NCI-H2081 treated with DMSO at 0.1 percent for 48 hours (cell line): ENCODE results near the gene GATA1.

Experiments
- DNase-seq: peaks from one replicate; lab custom pipeline; 2025; lab: John Stamatoyannopoulos, UW

The GATA1 gene

DNA sequence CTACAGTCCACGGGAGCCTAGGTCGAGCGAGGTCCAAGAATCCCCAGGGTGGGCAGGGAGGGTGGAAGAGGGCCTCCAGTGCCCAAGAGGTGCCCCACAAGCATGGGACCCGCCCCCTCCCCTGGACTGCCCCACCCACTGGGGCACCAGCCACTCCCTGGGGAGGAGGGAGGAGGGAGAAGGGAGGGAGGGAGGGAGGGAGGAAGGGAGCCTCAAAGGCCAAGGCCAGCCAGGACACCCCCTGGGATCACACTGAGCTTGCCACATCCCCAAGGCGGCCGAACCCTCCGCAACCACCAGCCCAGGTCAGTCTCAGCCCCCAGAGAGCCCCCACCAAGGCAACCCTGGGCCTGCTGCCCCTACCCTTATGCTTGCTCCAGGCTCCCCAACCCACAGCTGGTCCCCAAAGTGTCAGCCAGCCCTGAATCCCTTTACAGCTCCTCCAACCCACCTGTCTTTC is at the start of gene GATA1:
Gene GATA1 (plus strand): TSS at position 250 of the 460 bp plus-strand sequence. CDS start 4,520 bp downstream, outside the sequence.
- no peak for DNase-seq

DNA sequence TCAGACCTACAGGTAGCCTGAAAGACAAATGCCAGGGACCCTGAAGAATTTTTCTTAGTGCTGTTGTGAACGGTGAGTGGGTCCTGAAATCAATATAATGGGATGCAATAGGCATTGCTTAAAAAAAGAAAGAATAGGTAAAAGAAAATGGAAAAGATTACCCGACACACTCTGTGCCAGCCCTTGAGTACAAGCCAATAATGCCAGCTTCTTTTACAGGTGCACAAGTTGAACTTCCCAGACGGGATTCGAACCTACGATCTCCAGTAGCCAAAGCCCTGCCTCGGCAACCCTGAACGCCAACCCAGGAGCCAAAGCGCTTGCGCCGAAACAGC is 49.5 kb upstream of the GATA1 start:
- DNase-seq = no peak

DNA sequence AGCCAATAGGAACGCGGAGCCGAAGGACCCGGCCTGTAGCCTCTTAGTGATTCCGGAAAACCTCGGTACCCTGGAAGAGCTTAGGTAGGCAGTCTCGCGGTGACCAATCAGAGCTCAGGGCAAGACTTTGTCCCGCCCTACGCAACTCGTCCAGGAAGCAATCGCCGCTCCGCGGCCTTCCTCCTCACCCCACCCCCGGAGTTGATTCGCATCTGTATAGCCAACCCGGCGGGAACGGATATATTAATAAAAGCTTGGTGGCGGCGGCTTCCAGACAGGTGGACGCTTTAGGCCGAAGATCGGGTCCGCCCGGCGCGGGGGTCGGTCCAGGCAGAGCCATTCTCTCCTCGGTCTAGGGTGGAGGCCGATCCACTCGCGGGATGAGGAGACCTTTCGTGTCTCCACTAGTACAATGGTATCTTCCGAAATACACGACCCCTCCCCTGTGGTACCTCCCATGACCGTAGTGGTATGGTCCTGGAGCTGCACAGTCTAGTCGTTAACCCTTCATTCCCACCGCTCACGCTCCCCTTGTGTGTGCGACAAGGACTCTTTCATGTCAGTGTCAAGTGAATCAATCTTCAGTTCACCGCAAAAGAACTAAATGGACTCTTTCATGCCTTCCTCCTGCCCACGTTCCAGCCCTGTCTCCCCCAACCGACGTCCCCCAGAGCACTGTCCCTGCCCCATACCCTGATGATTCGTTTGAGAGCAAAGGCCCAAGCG is 49.0 kb upstream of the GATA1 start:
- DNase-seq = peak; percentile 81

DNA sequence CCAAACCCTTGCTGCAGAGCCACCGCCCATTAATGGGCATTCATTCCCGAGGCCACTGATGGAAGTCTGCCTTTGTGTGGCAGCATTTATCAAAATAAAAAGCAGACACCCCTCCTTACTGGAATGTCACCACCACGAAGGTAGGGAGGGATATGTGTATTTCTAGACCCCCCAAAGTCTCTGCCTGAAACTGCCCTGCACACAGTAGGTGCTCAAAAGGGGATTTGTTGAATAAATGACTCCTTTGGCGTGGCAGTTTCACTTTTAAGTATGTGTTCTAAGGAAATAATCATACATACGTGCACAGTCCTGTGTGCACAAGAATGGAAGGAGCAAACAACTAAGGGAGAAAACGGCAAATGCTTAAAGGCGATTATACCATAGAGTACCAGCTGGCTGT is 48.5 kb upstream of the GATA1 start:
- DNase-seq = no peak

DNA sequence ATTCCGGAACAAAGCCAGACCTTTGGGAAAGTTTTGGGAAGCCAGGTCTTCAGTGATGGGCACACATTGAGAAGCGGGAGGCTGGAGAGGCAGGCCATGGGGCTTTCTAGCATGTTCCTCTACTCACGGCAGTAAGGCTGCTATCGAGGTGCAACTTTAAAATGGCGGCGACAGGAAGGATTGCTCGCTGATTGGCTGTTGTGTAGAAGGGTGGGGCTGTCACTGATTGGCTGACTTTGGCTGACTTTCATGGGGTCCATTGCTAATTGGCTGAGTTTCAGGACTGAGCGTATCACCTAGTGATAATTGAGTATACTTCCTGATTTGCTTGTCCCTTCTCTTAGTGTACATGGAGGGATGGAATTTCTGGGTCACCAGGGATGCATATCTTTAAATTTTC is 44.6 kb upstream of the GATA1 start:
- DNase-seq = no peak

DNA sequence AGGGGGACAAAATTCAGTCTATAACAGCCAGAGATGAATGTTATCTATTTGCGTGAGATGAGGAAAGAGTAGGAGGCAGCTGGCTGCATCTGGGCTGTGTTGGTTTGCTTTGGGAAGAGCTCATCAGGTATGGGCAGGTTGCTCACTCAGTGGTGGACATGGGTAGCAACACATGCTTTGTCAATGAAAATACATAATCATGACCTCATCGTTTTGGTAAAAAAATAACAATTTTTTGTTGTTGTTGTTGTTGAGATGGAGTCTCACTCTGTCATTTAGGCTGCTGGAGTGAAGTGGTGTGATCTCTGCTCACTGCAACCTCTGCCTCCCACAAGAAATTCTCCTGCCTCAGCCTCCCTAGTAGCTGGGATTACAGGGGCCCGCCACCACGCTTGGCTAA is 41.2 kb upstream of the GATA1 start:
- no peak for DNase-seq

DNA sequence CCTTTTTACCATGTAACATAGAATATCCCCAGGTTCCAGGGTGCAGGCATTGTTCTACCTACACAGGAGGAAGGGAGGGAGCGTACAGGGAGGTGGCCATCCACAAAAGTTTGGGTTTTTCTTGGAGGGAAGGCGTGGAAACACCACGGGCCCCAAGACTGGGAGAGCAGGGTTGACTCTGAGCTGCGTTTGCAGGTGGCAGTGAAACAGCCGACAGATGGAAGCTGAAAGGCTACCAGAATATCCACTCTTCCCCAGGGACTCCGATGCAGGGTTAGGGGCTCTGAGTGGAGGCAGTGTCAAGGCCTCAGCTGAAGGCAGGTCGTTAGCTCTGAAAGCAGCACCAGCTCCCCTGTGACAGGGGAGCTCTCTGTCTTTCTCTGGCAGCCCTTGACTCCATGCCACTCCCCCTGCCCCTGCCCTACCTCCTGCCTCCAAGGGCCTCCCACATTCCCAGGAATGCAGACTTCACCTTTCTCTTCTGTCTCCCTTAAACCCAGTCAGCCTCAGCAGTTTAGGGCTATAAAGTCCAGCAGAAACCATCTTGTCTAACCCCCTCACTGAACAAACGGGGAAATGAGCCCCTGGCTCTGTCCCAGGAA is 38.9 kb upstream of the GATA1 start:
- DNase-seq = no peak

DNA sequence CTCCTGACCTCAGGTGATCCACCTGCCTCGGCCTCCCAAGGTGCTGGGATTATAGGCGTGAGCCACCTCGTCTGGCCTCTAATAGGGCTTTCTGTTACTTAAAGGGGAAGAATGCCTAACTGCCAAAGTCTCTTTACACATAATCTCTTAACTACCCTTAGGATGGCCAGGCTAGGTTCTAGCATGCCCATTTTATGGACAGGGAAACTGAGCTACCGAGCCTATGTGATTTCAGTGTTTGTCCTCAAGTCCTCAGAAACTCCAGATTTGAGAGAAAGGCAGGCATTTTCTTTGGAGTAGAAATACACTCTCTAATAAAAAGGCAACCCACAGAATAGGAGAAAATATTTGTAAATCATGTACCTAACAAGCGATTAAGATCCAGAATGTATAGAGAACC is 37.2 kb upstream of the GATA1 start:
- DNase-seq = no peak

DNA sequence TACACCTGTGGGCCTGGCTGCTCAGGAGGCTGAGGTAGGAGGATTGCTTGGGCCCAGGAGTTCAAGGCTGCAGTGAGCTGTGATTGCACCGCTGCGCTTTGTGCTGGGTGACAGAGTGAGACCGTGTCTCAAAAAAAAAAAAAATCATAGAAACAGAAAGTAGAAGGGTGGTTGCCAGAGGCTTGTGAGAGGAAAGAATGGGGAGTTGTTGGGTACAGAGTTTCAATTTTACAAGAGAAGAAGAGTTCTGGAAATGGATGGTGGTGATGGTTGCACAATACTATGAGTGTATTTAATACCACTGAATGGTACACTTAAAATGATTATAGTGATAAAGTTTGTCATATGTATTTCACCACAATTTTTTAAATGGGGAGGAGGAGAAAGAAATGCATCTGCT is 35.0 kb upstream of the GATA1 start:
- DNase-seq = no peak

DNA sequence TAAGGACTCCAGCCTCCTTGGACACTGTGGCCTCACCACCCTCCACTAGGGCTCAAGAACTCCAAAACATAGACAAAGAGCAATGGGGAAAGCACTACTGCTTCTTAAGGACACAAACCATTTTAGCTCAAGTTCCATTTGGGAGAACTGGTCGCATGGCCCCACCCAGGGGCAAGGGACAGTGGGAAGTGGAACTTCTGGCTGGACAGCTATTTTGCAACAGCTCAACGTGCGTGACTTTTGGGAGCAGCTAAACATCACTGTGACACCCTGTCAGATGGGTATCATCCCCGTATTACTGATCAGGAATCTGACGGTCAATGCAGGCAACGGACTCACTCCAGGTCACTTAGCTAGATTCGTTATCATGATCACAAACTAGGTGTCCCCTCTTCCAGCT is 33.9 kb upstream of the GATA1 start:
- DNase-seq = no peak

DNA sequence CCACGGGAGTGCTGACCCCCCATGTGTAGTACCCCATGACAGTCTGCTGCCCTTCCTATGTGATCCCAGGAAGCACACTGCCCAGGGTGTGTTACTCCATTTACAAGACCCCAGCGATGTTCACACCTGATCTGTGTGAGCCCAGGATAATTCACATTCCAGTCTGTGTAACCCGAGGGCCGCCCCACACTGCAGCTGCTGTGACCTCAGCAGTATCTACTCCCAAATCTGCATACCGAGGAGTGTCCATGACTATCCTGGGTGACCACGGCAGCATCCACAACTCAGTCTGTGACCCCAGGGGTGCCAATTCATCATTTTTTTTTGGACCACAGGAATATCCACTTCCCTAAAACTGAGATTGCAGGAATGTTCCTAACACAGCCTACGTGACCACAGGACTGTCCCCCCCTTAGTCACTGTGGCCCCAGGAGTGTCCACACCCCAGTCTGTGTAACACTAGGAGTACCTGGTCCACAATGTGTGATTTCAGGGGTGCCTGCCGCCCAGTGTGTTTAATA is 32.6 kb upstream of the GATA1 start:
- DNase-seq = no peak

DNA sequence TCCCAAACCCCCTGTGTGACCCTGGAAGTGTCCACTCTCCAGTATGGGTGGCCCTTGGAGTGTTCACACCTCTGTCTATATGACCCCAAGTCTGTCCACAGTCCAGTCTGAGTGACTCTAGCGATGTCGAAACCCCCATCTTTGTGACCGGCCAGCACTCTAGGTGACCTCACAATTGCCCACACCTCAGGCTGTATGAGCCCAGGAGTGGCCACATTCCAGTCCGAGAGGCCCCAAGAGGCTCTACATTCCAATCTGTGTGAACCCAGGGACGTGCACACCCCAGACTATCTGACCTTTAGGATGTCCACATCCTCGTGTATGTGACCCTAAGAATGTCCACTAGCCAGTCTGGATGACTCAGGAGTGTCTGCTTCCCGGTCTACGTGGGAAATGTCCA is 32.2 kb upstream of the GATA1 start:
- no peak for DNase-seq

DNA sequence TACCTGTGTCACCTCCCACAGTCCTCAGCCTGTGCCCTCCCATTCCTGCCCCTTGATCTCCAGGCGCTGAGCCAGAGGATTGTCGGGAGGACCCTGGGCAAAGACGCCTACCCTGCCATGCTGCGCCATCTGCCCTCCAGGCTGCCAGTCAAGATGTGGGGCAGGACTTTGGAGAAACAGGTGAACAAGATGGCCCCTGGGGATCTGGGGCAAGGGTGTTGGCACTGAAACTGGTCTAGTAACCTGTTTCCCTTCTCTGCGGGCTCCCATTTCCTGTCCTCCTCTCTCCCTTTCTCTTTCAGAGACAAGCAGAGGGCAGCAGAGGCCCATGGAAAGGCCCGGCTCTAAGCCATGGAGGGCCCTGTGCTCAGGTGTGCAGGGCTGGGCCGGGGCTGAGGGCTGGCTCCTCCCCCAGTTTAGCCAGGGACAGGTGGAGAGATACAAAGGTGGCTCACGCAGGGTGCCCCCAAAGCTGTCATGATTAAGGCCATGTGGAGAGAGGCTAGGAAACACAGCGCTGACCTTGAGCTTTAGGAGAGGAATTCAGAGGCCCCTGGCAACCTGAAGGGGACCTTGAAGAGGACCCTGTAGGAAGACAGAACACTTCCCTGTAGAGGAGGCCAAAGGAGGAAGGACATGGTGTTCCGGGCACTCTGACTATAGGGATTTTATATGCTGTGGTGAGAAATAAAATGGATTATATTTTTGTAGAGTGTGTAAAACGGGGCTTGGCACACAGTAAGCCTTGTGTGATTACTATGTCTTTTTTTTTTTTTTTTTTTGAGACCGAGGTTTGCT is 24.5 kb upstream of the GATA1 start, which contains the start of gene GLOD5:
Gene GLOD5 (plus strand): TSS at position 74 of the 798 bp plus-strand sequence. CDS start 44 bp downstream, at position 118.
- peak; percentile 4 for DNase-seq

DNA sequence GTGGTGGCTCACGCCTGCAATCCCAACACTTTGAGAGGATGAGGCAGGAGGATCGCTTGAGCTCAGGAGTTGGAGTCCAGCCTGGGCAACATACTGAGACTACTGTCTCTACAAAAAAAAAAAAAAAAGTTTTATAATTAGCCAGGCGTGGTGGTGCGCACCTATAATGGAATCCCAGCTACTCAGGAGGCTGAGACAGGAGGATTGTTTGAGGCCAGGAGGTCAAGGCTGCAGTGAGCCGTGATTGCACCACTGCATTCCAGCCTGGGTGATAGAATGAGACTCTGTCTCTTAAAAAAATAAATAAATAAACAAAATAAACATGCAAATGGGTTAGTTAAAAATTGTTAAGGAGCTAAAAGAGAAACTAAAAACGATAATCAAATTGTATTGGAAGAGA is 17.2 kb upstream of the GATA1 start:
- DNase-seq = no peak

DNA sequence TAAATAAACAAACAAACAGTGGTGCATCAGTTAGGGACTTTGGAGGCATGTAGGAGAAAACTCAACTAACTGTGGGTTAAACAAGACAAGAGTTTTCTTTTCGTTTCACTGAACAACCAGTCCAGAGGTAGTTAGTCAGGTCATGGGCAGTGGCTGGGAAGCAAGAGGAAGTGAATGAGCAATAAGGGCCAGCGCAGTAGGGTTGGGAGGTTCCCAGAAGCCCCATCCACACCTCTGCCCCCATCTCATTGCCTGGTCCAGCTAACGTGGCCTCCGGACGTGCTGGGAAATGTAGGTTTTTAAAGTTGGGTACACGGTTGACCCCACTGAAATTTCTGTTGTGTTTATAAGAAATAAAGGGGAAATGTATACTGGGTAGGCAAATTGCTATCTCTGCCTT is 16.1 kb upstream of the GATA1 start:
- DNase-seq = no peak

DNA sequence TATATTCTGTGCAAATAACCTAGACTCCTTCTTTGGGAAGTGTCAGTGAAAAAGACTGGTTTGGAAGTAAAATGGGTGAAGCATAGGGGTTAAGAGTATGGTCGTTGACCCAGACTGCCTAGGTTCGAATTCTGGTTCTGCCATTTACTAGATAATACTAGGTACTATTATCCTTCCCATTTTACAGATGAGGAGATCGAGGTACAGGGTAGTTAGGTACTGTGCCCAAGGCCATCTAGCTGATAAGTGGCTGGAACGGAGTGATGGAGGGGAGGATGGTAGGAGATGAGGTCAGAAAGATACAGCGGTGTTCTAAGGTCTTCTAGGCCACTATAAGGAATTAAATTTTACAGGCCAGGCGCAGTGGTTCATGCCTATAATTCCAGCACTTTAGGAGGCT is 13.8 kb upstream of the GATA1 start:
- no peak for DNase-seq

DNA sequence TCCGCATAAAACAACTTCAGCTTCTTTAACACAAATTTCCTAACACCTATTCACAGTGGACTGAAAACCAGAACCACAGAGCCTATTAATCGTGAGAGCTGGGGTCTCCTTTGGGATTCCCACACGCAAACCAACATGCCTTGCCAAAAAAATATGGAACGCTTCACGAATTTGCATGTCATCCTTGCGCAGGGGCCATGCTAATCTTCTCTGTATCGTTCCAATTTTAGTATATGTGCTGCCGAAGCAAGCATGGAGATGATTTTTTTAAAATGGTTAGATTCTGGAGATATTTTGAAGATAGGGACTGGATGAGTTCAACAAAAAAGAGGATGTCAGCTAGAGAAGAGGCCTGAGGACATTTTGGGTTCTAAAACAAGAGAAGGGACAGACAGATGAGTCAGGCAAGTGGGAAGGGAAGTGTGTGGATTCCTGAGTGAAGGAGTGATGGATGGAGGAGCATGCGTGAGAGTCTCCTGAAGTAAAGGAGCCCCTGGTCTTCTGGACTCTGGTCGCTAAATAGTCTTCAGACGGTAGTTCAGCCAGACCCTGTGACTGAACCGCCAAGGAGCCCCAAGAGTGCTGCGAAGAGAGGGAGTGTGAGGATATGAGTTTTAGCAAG is 9.5 kb upstream of the GATA1 start:
- no peak for DNase-seq

DNA sequence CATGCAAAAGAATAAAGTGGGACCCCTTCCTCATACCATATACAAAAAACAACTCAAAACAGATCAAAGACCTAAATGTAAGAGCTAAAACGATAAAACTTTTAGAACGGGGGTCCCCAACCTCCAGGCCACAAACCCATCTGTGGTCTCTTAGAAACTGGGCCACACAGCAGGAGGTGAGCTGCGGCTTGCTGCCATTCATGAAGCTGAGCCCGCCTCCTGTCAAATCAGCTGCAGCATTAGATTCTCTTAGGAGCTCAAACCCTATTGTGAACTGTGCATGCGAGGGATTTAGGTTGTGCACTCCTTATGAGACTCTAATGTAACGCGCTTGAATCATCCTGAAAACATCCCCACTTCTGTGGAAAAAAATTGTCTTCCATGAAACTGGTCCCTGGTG is 7.0 kb upstream of the GATA1 start:
- DNase-seq = no peak

DNA sequence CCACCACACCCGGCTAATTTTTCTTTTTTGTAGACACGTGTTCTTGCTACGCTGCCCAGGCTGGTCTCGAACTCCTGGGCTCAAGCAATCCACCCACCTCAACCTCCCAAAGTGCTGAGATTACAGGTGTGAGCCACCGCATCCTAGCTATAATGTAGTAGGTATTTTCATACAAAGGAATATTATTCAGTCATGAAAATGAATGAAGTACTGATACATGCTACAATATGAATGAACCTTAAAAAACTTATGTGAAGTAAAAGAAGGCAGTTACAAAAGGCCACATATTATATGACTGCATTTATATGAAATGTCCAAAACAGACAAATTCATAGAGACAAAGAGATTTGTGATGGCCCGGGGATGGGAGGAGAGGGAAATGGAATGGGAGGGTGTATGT is 4.7 kb upstream of the GATA1 start:
- DNase-seq = no peak

DNA sequence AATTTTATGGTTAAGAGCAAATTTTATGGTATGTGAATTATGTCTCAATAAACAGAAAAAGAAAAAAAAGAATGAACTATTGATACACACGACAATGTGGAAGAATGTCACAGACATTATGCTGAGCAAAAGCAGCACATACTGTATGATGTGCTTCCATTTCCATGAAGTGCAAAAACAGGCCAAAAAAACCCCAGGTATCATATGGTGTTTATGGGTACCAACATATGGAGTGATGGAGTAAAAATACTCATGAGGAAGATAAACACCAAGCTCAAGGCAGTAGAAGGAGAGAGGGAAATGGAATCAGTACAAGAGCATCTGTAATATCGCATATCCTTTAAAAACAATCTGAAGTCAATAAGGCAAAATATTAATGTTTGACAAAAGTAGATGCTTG is 4.2 kb upstream of the GATA1 start:
- DNase-seq = no peak

DNA sequence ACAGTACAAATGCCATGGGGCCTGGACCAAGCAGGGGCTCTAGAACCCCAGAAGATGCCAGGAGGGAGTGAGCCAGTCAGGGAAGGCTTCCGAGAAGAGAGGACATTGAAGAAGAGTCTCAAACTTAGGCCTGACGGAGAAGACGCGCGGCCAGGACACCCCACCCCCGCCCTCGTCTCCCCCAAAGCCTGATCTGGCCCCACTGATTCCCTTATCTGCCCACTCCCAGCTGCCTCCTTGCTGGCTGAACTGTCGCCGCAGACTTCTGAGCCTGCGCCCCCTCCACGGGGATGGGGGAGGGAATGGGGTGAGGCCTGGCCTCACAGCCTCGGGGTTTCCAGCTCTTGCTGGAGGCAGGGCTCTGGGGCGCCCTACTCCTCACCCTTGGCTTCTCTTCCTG is 3.6 kb upstream of the GATA1 start:
- no peak for DNase-seq

DNA sequence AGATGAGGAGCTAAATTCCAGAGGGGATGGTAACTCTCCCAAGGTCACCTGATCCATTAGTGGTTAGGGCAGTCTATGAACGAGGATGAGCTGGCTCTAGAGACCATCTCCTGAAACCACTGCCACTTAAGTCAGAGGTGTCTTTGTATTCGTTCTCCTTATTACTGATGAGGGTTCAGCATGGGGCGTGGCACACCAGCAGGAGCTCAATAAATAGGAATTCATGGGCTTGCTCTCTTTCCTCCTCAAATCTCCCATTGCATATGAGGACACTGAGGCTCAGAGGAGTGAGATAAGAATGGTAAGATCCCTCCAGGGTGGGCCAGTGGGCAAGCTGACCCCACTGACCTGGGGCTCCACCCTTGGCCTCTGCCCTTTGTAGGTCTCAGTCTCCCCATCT is 1.7 kb upstream of the GATA1 start:
- no peak for DNase-seq

DNA sequence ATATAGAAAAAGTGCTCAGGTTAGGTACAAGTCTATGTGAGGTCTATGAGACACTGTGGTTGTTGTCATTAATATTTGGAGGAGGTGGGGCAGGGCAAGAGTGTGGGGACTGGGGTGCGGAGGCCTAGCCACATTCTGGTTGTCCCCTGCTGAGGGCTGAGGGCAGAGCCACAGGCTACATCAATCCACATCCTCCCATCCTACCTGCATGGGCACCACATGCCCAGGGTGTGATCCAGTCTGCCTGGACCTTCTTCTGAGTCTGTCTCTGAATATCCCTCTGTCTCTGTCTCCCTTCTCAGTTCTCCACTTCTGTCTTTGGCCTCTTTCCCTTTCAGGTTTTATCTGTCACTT is 1.2 kb upstream of the GATA1 start:
- DNase-seq = no peak
